Central memory CD4-positive, alpha-beta T cell (primary cell): ENCODE results near the gene MSI1.
"Not testable (repeated sequence)": the region's sequence is repeated elsewhere in the genome, so short reads cannot be mapped to it uniquely, and the experiment has no call there.

ENCODE experiments used
- DNase-seq: peaks from one replicate; pipeline ENCODE4 v3.0.0; 2022

MSI1 gene

DNA sequence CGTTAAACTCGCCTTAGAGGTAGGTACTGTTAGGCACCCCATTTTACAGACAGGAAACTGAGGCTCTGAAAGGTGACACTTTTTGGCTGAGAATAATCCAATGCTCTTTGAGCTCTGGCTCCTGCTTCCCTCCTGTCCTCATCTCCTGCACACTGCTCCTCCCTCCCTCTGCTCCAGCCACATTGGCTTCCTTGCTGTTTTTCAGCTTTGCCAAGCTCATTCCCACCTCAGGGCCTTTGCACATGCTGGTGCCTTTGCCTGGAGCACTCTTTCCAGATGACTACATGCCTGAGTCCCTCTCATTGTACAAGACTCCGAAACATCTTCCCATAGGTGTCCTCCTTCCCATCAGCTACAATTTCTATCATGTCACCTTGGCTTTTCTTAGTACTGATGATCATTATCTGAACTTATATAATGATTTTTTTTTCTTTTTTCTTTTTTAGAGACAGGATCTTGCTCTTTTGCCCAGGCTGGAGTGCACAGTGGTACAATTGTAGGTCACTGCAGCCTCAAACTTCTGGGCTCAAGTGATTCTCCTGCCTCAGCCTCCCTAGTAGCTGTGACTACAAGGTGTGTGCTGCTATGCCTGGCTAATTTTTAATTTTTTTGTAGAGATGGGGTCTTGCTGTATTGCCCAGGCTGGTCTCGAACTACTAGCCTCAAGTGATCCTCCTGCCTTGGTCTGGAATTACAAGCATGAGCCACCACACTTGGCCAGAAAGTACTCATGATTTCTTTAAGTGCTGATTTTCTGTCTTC lies 15.2 kb downstream of the MSI1 start:
- no peak for DNase-seq

DNA sequence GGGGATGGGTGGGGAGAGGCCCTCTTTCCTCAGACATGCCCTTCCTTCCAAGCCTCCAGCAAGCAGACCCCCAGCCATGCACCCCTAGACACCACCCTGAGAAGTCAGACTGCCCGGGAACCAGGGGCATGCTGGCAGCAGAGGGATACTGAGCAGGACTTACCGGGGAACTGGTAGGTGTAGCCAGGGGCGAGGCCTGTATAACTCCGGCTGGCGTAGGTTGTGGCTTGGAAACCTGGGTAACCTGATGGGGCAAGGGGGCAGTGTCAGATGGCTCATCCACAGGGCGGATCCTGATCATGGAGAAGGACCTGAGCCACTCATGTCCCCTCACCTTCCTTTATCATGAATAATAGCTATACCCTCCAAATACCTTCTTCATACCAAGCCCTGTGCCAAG lies 15.8 kb downstream of the MSI1 start:
- DNase-seq: no peak

DNA sequence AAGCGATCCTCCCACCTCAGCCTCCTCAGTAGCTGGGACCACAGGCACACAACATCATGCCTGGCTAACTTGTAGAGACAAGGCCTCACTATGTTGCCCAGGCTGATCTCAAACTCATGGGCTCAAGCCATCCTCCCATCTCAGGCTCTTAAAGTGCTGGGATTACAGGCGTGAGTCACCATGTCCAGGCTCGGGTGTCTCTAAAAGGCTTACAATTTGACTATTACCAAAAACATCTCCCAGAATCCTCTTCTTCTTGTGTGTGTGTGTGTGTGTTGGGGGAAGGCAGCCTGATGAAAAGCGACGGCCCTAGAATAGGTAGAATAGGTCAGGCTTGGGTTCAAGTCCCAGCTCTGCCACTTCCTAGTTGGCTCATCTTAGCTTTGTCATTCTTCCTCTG lies 16.8 kb downstream of the MSI1 start:
- DNase-seq: no peak

DNA sequence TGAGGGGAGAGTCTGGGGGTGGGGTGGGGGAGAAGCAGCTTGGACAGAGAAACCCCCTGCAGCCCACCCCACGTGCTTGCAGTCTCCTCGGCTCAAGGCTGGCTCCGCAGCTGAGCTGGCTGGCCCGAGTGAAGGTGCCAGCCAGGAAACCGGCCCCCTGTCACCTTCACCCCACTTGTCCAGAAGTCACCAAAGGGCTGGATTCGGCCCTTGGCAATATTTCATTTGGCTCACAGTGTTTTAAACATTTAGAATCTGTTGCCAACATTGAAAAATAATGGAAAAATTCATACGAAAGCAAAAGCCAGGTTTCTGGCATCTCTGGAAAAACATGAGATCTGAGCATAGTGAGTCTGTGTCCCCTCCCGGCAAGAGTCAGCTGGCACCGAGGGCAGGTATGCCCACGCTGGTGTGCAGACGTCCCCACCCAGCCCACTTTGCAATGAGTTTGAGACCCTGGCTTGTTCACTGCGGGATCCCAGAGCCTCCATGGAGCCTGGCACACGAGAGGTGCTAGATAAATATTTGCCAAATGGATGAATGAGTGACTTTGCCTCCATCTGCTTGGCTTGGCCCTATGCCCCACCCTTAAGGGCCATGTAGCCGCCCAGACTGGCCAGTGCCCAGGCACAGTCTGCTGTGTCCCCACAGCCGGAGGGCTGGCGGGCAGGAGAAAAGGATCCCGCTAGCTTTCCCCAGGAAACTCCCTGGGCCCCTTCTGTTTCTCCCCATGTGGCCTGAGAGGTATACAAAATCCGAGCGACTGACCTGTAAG lies 18.2 kb downstream of the MSI1 start:
- no peak for DNase-seq

DNA sequence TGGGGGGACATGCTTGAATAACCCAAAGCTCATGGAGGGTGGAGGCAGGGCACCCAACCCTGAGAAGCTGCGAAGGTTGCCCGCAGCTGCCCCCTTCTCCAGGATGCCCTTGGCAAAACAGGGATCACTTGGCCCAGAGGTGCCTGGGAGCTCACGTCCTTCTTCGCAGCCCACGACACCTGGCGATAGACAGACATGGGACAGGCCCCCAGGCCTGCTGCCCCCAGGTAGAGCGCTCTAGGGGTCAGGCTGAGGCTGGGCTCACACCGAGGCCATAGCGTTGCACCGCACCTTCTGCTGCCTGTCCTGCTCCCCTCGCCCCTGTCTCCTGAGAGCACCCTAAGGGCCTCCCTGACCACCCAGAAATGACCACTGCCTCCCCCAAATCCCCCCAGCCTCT lies 21.2 kb downstream of the MSI1 start:
- DNase-seq: no peak

DNA sequence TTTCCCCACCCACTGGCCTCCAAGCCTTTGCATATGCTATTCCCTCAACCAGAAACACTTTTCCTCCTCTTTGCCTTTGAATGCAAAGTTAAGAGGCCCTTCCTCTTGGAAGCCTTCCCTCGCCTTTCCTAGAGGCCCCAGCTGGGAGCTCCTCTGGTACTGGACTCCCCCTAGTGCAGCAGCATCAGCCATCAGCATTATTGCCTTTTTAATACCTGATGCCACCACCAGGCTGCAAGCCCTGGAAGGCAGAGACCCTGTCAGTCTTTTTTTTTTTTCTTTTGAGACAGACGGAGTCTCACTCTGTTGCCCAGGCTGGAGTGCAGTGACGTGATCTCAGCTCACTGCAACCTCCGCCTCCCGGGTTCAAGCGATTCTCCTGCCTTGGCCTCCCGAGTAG lies 22.3 kb downstream of the MSI1 start:
- no peak for DNase-seq

DNA sequence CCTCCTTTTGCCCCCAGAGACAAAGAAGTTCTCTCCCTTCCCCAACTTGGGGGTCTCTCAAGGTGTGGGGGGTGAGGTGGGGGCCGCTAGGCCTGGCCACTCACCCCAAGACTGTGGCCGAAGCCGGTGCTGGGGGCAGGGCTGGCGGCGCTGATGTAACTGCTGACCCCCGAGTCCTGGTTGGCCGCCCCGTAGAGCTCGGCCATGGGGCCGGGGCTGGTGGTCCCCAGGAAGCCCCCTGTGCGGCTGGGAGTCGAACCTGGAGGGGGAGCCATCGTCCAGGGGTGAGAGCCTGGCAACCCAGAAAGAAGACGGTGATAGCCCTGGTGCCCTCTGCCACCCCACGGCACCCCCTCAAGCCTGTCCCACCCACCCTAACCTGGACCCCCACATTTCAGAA lies 22.9 kb downstream of the MSI1 start:
- DNase-seq: no peak

DNA sequence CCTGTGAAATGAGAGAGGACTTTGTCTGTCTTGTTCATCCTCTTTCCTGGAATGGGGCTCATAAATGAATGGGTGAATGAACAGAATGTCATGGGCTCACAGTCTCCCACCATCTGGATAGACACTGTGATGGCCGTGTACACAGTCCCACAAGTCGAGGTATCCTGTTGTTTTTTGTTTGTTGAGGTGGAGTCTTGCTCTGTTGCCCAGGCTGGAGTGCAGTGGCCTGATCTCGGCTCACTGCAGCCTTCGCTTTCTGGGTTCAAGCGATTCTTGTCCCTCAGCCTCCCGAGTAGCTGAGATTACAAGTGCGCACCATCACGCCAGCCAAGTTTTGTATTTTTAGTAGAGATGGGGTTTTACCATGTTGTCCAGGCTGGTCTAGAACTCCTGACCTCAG lies 25.3 kb downstream of the MSI1 start:
- DNase-seq: no peak

DNA sequence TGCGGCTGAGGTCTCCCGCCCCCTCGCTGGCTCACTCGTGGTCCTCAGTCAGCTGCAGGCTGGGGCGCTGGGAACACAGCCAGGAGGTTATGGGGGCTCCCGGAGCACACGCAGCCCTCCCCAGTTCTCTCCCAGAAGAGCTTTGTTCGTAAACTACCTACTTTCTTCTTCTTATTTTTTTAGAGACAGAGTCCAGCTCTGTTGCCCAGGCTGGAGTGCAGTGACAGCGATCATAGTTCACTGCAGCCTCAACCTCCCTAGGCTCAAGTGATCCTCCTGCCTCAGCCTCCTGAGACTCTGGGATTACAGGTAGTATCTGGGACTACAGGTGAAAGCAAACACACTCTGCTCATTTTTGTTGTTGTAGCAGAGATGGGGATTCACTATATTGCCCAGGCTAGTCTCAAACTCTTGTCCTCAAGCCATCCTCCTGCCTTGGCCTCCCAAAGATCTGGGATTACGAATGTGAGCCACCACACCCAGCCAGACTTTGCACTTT lies 25.9 kb downstream of the MSI1 start:
- no peak for DNase-seq

DNA sequence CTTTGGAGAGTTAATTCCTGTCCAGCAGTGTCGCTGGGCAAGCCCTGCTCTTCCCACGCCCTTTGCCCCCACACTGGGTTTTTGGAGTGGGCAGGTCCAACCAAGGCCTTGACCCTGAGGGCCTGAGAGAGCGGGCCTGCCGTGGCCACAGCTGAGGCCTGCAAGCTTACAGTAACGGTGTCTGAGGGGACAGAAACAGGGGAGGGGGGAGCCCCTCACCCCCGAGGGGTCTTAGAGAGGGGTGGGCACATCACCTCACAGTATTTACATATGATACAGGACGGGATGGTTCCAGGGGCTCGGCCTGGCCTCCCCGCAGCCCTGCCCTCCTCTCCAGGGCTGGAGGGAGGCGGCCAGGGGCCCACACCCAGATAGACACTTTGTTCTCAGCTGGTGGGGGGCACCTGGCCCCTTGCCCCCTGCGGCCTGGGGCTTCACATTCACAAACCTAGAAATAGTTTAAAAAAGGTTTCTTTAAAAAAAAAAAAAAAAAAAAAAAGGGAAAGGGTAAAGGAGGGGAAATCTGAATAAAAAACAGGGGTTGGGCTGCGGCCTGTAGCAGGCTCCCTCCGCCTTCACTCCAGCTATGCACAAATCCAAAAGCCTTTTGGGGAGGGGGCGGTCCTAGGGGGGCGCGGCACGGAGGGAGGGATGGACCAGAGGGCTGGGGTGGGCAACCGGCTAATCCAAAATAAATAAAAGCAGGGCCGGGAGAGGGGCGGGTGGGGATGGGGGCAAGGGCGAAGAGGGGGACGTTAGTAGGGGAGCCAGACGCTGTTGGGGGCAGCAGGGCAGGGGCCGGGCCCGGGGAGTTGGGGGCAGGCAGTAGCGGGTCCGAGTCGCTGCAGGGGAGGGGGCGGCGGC lies 26.6 kb downstream of the MSI1 start:
- DNase-seq: no peak

DNA sequence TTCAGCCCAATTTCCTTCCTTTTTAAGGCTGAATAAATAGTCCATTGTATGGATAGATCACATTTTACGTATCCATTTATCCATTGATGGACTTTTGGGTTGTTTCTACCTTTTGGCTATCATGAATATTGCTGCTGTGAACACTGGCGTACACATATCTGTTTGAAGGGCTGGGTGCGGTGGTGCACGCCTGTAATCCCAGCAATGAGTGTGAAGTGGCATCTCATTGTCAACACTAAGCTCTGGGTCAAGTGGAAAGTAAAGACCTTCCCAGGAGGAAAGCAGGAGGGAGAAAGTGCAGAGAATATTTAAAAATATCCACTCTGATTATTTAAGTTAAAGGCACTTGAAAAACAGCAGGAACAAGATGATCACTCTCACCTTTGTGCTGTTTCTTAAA lies 29.7 kb downstream of the MSI1 start:
- no peak for DNase-seq

DNA sequence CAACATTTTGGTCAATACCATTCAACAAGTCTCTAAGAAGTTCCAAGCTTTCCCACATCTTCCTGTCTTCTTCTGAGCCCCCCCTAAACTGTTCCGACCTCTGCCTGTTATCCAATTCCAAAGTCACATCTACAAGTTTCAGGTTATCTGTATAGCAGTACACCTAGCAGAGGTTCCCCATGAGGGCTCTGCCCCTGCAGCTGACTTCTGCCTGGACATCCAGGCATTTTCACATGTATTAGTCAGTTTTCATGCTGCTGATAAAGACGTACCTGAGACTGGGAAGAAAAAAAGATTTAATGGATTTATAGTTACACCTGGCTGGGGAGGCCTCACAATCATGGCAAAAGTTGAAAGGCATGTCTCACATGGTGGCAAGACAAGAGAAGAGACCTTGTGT lies 31.2 kb downstream of the MSI1 start:
- DNase-seq: no peak

DNA sequence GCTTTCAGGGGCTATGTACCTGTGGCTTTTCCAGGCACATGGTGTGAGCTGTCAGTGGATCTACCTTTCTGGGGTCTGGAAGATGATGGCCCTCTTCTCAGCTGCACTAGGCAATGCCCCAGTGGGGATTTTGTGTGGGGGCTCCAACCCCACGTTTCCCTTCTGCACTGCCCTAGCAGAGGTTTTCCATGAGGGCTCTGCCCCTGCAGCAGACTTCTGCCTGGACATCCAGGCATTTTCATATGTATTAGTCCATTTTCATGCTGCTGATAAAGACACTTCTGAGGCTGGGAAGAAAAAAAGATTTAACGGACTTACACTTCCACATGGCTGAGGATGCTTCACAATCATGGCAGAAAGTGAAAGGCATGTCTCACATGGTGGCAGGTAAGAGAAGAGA lies 32.6 kb downstream of the MSI1 start:
- not testable (repeated sequence) for DNase-seq

DNA sequence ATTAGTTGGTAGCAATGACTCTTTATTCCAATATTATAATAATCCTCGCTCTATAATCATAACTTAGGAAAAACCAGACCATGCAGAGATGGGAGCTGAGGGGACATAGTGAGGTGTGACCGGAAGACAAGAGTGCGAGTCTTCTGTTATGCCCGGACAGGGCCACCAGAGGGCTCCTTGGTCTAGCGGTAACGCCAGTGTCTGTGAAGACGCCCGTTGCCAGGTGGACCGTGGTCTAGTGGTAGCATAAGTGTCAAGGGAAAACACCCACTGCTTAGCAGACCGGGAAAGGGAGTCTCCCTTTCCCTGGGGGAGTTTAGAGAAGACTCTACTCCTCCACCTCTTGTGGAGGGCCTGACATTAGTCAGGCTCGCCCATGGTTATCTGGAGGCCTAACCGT lies 33.5 kb downstream of the MSI1 start:
- DNase-seq: not testable (repeated sequence)

DNA sequence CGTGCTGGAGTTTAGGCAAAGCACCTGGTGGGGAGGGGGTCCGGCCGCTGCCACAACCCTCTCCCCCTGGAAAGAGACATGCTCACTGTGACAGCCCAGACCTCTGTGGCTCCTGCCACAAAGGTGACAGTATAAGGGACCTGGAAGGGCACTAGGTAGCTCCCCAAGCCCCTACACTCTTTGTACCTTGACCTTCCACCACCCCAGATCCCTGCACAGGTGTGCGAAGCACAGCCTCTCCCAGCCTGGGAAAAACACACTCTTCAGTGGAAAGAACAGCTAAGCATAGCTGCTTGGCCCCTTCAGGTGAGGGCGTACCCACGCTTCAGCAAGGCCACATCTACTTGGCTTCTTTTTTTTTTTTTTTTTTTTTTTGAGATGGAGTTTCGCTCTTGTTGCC lies 36.4 kb downstream of the MSI1 start:
- no peak for DNase-seq

DNA sequence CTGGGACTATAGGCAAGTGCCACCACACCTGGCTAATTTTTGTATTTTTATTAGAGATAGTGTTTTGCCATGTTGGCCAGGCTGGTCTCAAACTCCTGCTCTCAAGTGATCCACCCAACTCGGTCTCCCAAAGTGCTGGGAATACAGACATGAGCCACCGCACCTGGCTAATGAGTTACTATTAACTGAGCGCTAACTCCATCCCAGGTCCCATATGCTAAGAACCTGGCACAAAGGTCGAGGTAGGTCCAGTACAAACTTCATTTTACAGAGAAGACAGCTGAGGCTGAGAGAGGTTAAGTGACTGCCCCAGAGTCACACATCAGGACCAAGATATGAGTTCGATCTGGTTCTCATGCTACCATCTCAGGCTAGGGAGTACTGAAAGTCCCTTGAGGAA lies 36.9 kb downstream of the MSI1 start:
- no peak for DNase-seq

DNA sequence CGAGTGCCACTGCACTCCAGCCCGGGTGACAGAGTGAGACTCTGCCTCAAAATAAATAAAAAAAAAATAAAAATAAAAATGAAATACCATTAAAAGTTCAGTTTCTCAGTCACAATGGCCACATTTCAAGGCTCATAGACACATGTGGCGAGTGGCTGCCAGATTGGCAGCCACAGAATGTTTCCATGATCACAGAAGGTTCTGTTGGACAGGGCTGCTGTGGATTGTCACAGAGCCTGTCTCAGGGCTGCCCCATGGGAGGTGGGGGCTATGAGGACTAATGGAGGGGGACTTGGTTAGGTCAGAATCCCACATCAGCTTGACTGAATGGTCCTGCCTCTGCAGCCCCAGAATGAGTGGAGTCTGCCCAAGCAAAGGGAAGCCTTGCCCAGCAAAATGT lies 37.6 kb downstream of the MSI1 start:
- no peak for DNase-seq

DNA sequence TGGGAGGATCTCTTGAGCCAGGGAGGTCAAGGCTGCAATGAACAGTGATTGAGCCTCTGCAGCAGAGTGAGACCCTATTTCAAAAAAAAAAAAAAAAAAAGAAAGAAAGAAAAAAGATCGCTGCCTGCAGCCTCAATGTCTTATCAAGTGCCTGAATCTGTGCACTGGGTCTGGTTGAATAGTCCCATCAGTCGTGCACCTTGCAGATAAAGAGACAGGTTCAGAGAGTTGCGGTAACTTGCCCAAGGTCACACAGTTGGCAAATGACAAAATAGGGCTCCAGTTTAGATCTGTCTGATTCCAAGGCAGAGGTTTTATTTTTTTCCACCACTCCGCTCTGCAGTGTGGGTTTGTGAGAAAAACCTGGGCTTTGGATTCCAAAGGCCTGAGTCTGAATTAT lies 40.7 kb downstream of the MSI1 start:
- DNase-seq: no peak

DNA sequence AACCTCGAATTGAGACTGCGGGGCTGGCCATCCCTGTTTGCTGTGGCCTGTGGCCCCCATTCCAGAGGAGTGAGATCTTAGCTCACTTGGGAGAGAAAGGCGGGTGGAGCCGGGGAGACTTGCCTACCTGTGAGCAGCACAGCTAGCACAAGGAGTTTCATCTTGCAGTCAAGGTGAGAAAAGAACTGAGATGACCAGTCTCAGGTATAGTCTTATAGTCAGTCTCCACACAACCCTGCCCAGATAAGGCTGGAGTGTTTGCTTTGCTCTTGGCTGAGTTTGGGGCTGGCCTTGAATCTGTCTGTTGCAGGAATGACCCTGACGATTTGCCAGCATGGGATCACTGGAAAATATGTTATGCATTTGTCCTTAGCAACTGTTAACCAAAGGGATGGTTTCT lies 41.4 kb downstream of the MSI1 start, which contains the start of gene PLA2G1B:
Gene PLA2G1B (minus strand): TSS at position 187 of the 400 bp plus-strand sequence. CDS start 26 bp downstream, at position 161.
- no peak for DNase-seq

DNA sequence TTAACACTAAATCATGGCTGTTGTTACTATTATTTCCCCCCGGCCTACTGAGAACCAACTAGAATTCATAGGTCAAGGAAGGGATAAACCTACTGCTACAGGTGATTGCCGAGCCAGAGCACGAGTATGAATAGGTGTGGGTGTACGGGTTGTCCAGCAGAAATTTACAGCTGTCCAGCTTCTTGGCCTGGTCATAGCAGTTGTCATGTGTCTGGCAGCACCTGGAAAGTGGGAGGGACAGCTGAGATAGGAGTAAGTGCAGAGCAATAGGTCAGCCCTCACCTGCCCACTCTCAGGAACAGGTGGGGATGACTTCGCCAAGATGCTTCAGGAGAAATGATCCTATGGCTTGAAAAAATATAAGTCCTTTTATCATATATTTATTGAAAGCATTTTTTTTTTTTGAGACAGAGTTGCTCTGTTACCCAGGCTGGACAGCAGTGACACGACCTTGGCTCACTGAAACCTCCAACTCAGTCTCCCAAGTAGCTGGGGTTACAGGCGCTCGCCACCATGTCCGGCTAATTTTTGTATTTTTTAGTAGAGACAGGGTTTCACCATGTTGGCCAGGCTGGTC lies 44.0 kb downstream of the MSI1 start:
- DNase-seq: no peak

DNA sequence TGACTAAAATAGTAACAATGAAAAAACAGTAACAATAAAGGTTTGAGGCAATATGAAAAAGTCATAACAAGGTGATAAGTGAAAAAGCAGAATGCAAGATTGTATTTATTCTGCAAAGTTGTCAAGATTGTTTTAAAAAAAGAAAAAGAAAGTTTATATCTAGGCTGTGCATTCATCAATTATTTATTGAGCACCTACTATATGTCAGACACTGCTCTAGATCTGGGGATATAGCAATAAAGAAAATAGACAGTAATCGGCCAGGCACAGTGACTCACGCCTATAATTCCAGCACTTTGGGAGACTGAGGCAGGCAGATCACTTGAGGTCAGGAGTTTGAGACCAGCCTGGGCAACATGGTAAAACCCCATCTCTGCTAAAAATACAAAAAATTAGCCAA lies 45.2 kb downstream of the MSI1 start:
- DNase-seq: no peak

DNA sequence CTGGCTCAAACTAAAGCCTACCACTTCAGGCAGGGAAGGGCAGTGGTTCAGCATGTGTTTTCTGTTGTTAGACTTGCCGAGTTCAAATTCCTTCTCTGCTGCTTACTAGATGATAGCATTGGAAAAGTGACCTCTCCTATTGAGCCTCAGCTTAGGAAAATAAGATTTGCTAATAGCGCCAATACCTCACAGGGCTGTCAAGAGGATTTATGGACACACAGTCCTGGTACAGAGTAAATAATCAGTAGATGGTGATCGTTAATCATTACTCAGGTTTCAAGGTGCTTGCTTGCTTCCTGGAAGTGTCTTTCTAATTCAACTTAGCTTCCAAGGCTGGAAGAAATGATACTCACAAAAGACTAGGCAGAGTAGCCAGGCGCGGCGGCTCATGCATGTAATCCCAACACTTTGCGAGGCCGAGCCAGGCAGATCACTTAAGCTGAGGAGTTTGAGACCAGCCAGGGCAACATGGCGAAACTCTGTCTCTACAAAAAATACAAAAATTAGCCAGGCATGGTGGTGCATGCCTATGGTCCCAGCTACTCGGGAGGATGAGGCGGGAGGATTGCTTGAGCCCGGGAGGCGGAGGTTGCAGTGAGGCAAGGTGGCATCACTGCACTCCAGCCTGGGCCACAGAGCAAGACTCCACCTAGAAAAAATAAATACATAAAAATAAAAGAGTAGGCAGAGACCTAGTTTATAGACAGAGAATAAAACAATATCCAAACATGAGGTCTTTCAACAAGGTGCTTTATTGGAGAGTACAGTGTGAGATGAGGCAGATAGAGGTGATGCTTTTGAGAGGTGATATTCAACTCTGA lies 47.4 kb downstream of the MSI1 start:
- no peak for DNase-seq
